H1 (cell line): ENCODE results near the gene ITIH4. TPM values are rescaled to one million over a fixed set of nuclear protein-coding genes. Genes with fewer than 3 reads are reported as not detected.

ENCODE experiments used
- CTCF ChIA-PET: fragments of 300-600 bp; sonication (Branson Sonifier 250); formaldehyde crosslinking; loops from one replicate; lab custom pipeline; 2021; ENCODE audit not compliant: partially characterized antibody; lab: Charles Lee
- POLR2A ChIA-PET: fragments of 300-600 bp; sonication (Branson Sonifier 250); formaldehyde crosslinking; loops from one replicate; lab custom pipeline; 2021; ENCODE audit warnings: inconsistent platforms; ENCODE audit not compliant: partially characterized antibody; lab: Charles Lee
- DNase-seq, 2 experiments: peaks; one replicate each; pipeline versions ENCODE4 v3.0.0 to v3.0.0-alpha.2; 2010 to 2022; ENCODE audit warnings: low spot score in 2 of 2, low read depth in 1 of 2, mixed read lengths in 1 of 2
- FAIRE-seq: peaks from 2 replicates; lab custom pipeline; 2011; peaks lifted over from hg19 to GRCh38; lab: Jason Lieb, UNC
- H2AFZ ChIP-seq: 2 replicates; pipeline ENCODE4 v1.8.1; 2012; ENCODE audit warnings: low read length, inconsistent platforms
- H2AK5ac ChIP-seq: 2 replicates; pipeline ENCODE4 v1.6.1; 2013; ENCODE audit warnings: low read depth, low read length
- H2BK120ac ChIP-seq: replicated peaks from 2 replicates; pipeline ENCODE3; 2013; ENCODE audit warnings: low read depth, low read length, inconsistent platforms
- H2BK12ac ChIP-seq: 2 replicates; pipeline ENCODE4 v1.6.1; 2013; ENCODE audit warnings: low read depth, low read length
- H2BK15ac ChIP-seq: 2 replicates; pipeline ENCODE4 v1.6.1; 2013; ENCODE audit warnings: low read length
- H2BK20ac ChIP-seq: 2 replicates; pipeline ENCODE4 v1.6.1; 2013; ENCODE audit warnings: low read length
- H2BK5ac ChIP-seq: 2 replicates; pipeline ENCODE4 v1.6.1; 2013; ENCODE audit warnings: low read depth, low read length
- H3K14ac ChIP-seq: 2 replicates; pipeline ENCODE4 v1.6.1; 2013; ENCODE audit warnings: inconsistent platforms; ENCODE audit not compliant: insufficient read length
- H3K18ac ChIP-seq: 2 replicates; pipeline ENCODE4 v1.6.1; 2013; ENCODE audit warnings: low read length; ENCODE audit errors: extremely low read depth
- H3K23ac ChIP-seq: 2 replicates; pipeline ENCODE4 v1.6.1; 2013; ENCODE audit warnings: inconsistent platforms; ENCODE audit not compliant: insufficient read length
- H3K23me2 ChIP-seq: 2 replicates; pipeline ENCODE4 v1.6.1; 2013; ENCODE audit warnings: low read depth, low read length
- H3K27ac ChIP-seq: 2 replicates; pipeline ENCODE4 v1.6.1; 2011; ENCODE audit warnings: low read depth, low read length, inconsistent platforms
- H3K27me3 ChIP-seq, 4 experiments: replicated peaks in 1 of 4; 1 replicate in 1 of 4; 2 replicates in 3 of 4; pipeline versions ENCODE4 v1.6.1 to v1.8.1; 2011 to 2013; ENCODE audit warnings: low read length in 3 of 4, mild to moderate bottlenecking in 3 of 4, inconsistent platforms in 2 of 4, mixed read lengths in 2 of 4, moderate library complexity in 1 of 4; ENCODE audit not compliant: control insufficient read depth in 3 of 4, insufficient read depth in 3 of 4; ENCODE audit errors: extremely low read depth in 1 of 4
- H3K36me3 ChIP-seq, 4 experiments: 2 replicates each; pipeline versions ENCODE4 v1.6.1 to v1.8.1; 2011 to 2013; ENCODE audit warnings: mild to moderate bottlenecking in 4 of 4, low read length in 3 of 4, moderate library complexity in 2 of 4, control low read depth in 1 of 4, inconsistent platforms in 1 of 4; ENCODE audit not compliant: insufficient read depth in 4 of 4, control insufficient read depth in 2 of 4
- H3K4ac ChIP-seq: replicated peaks from 2 replicates; pipeline ENCODE3; 2013; ENCODE audit warnings: low read length, low read depth, mixed read lengths, inconsistent platforms; ENCODE audit not compliant: insufficient read length
- H3K4me1 ChIP-seq, 4 experiments: replicated peaks in 1 of 4; 1 replicate in 1 of 4; 2 replicates in 3 of 4; pipeline versions ENCODE4 v1.6.1 to v1.8.1; 2011 to 2013; ENCODE audit warnings: low read length in 3 of 4, inconsistent platforms in 2 of 4, mixed read lengths in 1 of 4; ENCODE audit not compliant: insufficient read depth in 4 of 4, control insufficient read depth in 3 of 4
- H3K4me2 ChIP-seq, 2 experiments: 2 replicates each; pipeline versions ENCODE4 v1.6.1 to v1.8.1; 2011 to 2013; ENCODE audit warnings: low read depth in 2 of 2, low read length in 2 of 2, control low read depth in 1 of 2, inconsistent platforms in 1 of 2, mild to moderate bottlenecking in 1 of 2; ENCODE audit not compliant: insufficient read depth in 1 of 2
- H3K4me3 ChIP-seq, 4 experiments: fragments of 200-600, 300-600 bp in 1 of 4; sonication (generic), shearing (Covaris generic), sonication (Bioruptor Twin) in 1 of 4; 2 replicates each; pipeline versions ENCODE4 v1.5.1 to v1.8.1; 2011 to 2016; ENCODE audit warnings: low read length in 4 of 4, low read depth in 3 of 4, control low read depth in 2 of 4, inconsistent platforms in 2 of 4, mild to moderate bottlenecking in 2 of 4, mixed read lengths in 1 of 4, moderate library complexity in 1 of 4; ENCODE audit not compliant: insufficient read depth in 2 of 4; ENCODE audit errors: extremely low read depth in 1 of 4
- H3K56ac ChIP-seq: replicated peaks from 2 replicates; pipeline ENCODE3; 2013; ENCODE audit warnings: low read depth, mild to moderate bottlenecking, mixed read lengths, low read length, inconsistent platforms; ENCODE audit not compliant: insufficient read length
- H3K79me1 ChIP-seq: 2 replicates; pipeline ENCODE4 v1.6.1; 2013; ENCODE audit warnings: low read depth, low read length, control low read depth
- H3K79me2 ChIP-seq, 2 experiments: 2 replicates each; pipeline versions ENCODE4 v1.6.1 to v1.8.1; 2012 to 2013; ENCODE audit warnings: low read length in 2 of 2, mild to moderate bottlenecking in 2 of 2, inconsistent platforms in 1 of 2; ENCODE audit not compliant: insufficient read depth in 2 of 2, control insufficient read depth in 1 of 2
- H3K9ac ChIP-seq, 4 experiments: replicated peaks in 1 of 4; 1 replicate in 1 of 4; 2 replicates in 3 of 4; pipeline versions ENCODE4 v1.6.1 to v1.8.1; 2011 to 2013; ENCODE audit warnings: low read depth in 3 of 4, low read length in 3 of 4, control low read depth in 2 of 4, mild to moderate bottlenecking in 2 of 4, moderate library complexity in 2 of 4, inconsistent platforms in 1 of 4; ENCODE audit errors: extremely low read depth in 1 of 4
- H3K9me3 ChIP-seq, 2 experiments: 2 replicates each; pipeline versions ENCODE4 v1.6.1 to v1.8.1; 2012 to 2013; ENCODE audit warnings: mild to moderate bottlenecking in 2 of 2, moderate library complexity in 2 of 2, control low read depth in 1 of 2, inconsistent platforms in 1 of 2, low read depth in 1 of 2, low read length in 1 of 2, mixed read lengths in 1 of 2; ENCODE audit not compliant: insufficient read depth in 2 of 2
- H4K20me1 ChIP-seq, 2 experiments: replicated peaks in 1 of 2; 2 replicates each; pipeline versions ENCODE3 to v1.8.1; 2011 to 2013; ENCODE audit warnings: inconsistent platforms in 2 of 2, low read length in 2 of 2, mild to moderate bottlenecking in 1 of 2; ENCODE audit not compliant: insufficient read depth in 2 of 2, control insufficient read depth in 1 of 2
- H4K5ac ChIP-seq: 2 replicates; pipeline ENCODE4 v1.6.1; 2013; ENCODE audit warnings: low read length, low read depth, mixed read lengths, inconsistent platforms; ENCODE audit not compliant: insufficient read length
- H4K8ac ChIP-seq: 2 replicates; pipeline ENCODE4 v1.8.0; 2013; ENCODE audit warnings: mild to moderate bottlenecking, moderate library complexity, low read length, inconsistent platforms; ENCODE audit not compliant: insufficient read depth; ENCODE audit errors: extremely low read depth
- H4K91ac ChIP-seq: replicated peaks from 2 replicates; pipeline ENCODE3; 2013; ENCODE audit warnings: low read length, mixed read lengths, inconsistent platforms; ENCODE audit not compliant: insufficient read length
- ATF3 ChIP-seq: IDR thresholded peaks from 2 replicates; pipeline ENCODE4 v1.6.1; 2011; ENCODE audit warnings: low read depth, mild to moderate bottlenecking, low read length; ENCODE audit not compliant: insufficient read depth
- EP300 ChIP-seq, 2 experiments: IDR thresholded peaks; 1 replicate in 1 of 2; 2 replicates in 1 of 2; pipeline ENCODE4 v1.6.1; 2011 to 2012; ENCODE audit warnings: low read depth in 2 of 2, low read length in 2 of 2, mild to moderate bottlenecking in 2 of 2, borderline replicate concordance in 1 of 2, inconsistent platforms in 1 of 2, moderate library complexity in 1 of 2
- WGBS, 2 experiments: shearing (Covaris generic) in 1 of 2; methylation state at CpG; one replicate each; pipeline versions ENCODE4 v1.1.6 to v1.1.7; 2013 to 2015; ENCODE audit warnings: low lambda C conversion rate in 2 of 2, mixed read lengths in 2 of 2, inconsistent platforms in 1 of 2, low coverage in 1 of 2, missing lambda C conversion rate in 1 of 2; ENCODE audit not compliant: insufficient replicate concordance in 2 of 2, insufficient coverage in 1 of 2, insufficient read length in 1 of 2; ENCODE audit errors: extremely low coverage in 1 of 2, missing lambda C conversion rate in 1 of 2; 5-methylcytosine and 5-hydroxymethylcytosine counted together
- microRNA-seq, 2 experiments: library from miRNA; unstranded; fragments of <30 nt; microRNA quantifications; one replicate each; pipeline versions ENCODE4 to v1.2.0, GENCODE V29; 2016 to 2020; ENCODE audit warnings: borderline microRNAs expressed in 2 of 2, borderline number of aligned reads in 2 of 2, borderline replicate concordance in 1 of 2
- polyA plus RNA-seq, 7 experiments: library from polyadenylated mRNA; depleted of rRNA in 3 of 7; stranded (reverse) in 5 of 7; unstranded in 2 of 7; fragments of >200 nt in 5 of 7; fragments of 200-250 nt in 2 of 7; gene quantifications; 1 replicate in 5 of 7; 2 replicates in 1 of 7; 4 replicates in 1 of 7; pipeline versions ENCODE4 v1.2.1 to v1.2.3, GENCODE V29; 2011 to 2013; ENCODE audit warnings: missing spikeins in 2 of 7, mixed read lengths in 2 of 7
- small RNA-seq: library from polyadenylated mRNA; stranded (forward); fragments of <200 nt; extraction: miRNeasy Mini kit (QIAGEN cat#:217004); gene quantifications from one replicate; pipeline ENCODE3, GENCODE V24; 2013; ENCODE audit not compliant: insufficient read depth
- total RNA-seq: library from RNA; stranded (reverse); fragmentation: NEBNext Ultra II Directional; extraction: Animal tissue kit (Norgen Biotek cat#: 25700); gene quantifications from 2 replicates; pipeline ENCODE4 v1.2.1, GENCODE V29; 2021

The ITIH4 gene
- total and polyA plus RNA-seq, 2 of the 8 experiments (the other 6 are each of a cell fraction or from before 2014, with no cell fraction given): 3.4 to 3.7 TPM

- Histone ChIP-seq H3K27me3 (no peaks in the 10 kb centered on the region), H3K79me1 (peaks cover 3% of the 10 kb centered on the region; the same call in 1 of the 2 replicates), H2AFZ (no peak overlapping the region), H3K4me2 (no peak overlapping the region), H3K18ac (no peak overlapping the region), H4K20me1 (peaks cover 0 to 2% of the 10 kb centered on the region in 2 experiments), H3K23me2 (no peaks in the 10 kb centered on the region), H3K36me3 (peaks cover 15 to 70% (median 49%) of the 10 kb centered on the region in 4 experiments; a peak in 7 of 8 replicates), H3K14ac (no peak overlapping the region), H4K91ac (no peak overlapping the region), H2BK5ac (no peak overlapping the region), H4K5ac (no peak overlapping the region), H4K8ac (no peak overlapping the region), H3K27ac (no peak overlapping the region), H3K79me2 (peaks cover 0 to 4% of the 10 kb centered on the region in 2 experiments; a peak in 1 of 4 replicates), H3K4me3 (no peak overlapping the region), H3K4me1 (no peaks in the 10 kb centered on the region), H3K9ac (no peak overlapping the region), H2BK20ac (no peak overlapping the region), H2AK5ac (no peak overlapping the region), H2BK15ac (no peak overlapping the region), H3K9me3 (no peaks in the 10 kb centered on the region), H2BK12ac (no peak overlapping the region), H3K23ac (no peak overlapping the region), H3K4ac (no peak overlapping the region), H2BK120ac (no peak overlapping the region), H3K56ac (no peak overlapping the region)
- DNase-seq (no peak), FAIRE-seq (no peak)
- 88% methylated on average over 2 of the region's 2 CpGs; no CpG with 5 or more reads in 1 of the 2 experiments for WGBS, 2 experiments
- POLR2A ChIA-PET: interaction anchor here (1.3 kb wide), 1 partner anchor 10 kb away, joined by 4 read pairs; no protein-coding TSS in a partner anchor
- TF ChIP-seq ATF3 (no peak), EP300 (IDR thresholded peaks at IDR 0.05; ENCODE audit: borderline replicate concordance in 1 of 2, low read depth in 2 of 2, low read length in 2 of 2) (no peak)
- CTCF ChIA-PET: interaction anchor here (0.7 to 1.5 kb wide), 3 partner anchors 23 to 68 kb away, joined by 3 to 5 read pairs (median 3); no protein-coding TSS in a partner anchor
These were observed 67.0 kb downstream of the ITIH4 start for GRCh38 chr3:52763466-52763865.

Small RNA genes lying within 50 kb of the gene (microRNA-seq; reads per million reads assigned to microRNA genes)
- gene MIR8064: 0 reads per million in 2 experiments

Small RNA genes lying within 50 kb of the gene (small RNA-seq; reads per million reads assigned to genes)
- gene MIR8064 (not detected), gene MUSTN1 (not detected)

Other genes starting within 250 kb of the ITIH4 start
- 65.8 and 65.9 TPM in 2 replicates for gene PBRM1, start 144.8 kb downstream of the ITIH4 start, total RNA-seq
- 17.0 and 19.3 TPM in 2 replicates for gene PBRM1, start 144.8 kb downstream of the ITIH4 start, polyA plus RNA-seq (2011; rRNA removed)
- gene GNL3, start 144.6 kb downstream of the ITIH4 start, total RNA-seq: 174 and 184 TPM in 2 replicates
- 35.7 and 45.5 TPM in 2 replicates for gene GNL3, start 144.6 kb downstream of the ITIH4 start, polyA plus RNA-seq (2011; rRNA removed)
- 33.6 and 33.8 TPM in 2 replicates for gene GLT8D1, start 124.9 kb downstream of the ITIH4 start, total RNA-seq
- gene GLT8D1, start 124.9 kb downstream of the ITIH4 start, polyA plus RNA-seq (2011; rRNA removed): 23.2 and 29.0 TPM in 2 replicates
- 102 and 104 TPM in 2 replicates for gene SPCS1, start 124.6 kb downstream of the ITIH4 start, total RNA-seq
- 185 and 191 TPM in 2 replicates for gene SPCS1, start 124.6 kb downstream of the ITIH4 start, polyA plus RNA-seq (2011; rRNA removed)
- gene NEK4, start 59.7 kb downstream of the ITIH4 start, total RNA-seq: 39.5 and 40.0 TPM in 2 replicates
- gene NEK4, start 59.7 kb downstream of the ITIH4 start, polyA plus RNA-seq (2011; rRNA removed): 6.0 and 7.5 TPM in 2 replicates
- not detected in 2 replicates for gene ITIH1, start 53.1 kb downstream of the ITIH4 start, total RNA-seq
- not detected in 2 replicates for gene ITIH1, start 53.1 kb downstream of the ITIH4 start, polyA plus RNA-seq (2011; rRNA removed)
- gene ITIH3, start 35.9 kb downstream of the ITIH4 start, total RNA-seq: not detected in 2 replicates
- not detected in 2 replicates for gene ITIH3, start 35.9 kb downstream of the ITIH4 start, polyA plus RNA-seq (2011; rRNA removed)
- gene MUSTN1, start 4.3 kb upstream of the ITIH4 start, total RNA-seq: 0.84 and 2.4 TPM in 2 replicates
- 1.1 and 3.0 TPM in 2 replicates for gene MUSTN1, start 4.3 kb upstream of the ITIH4 start, polyA plus RNA-seq (2011; rRNA removed)
- gene STIMATE, start 66.9 kb upstream of the ITIH4 start, total RNA-seq: 22.1 and 23.0 TPM in 2 replicates
- gene STIMATE, start 66.9 kb upstream of the ITIH4 start, polyA plus RNA-seq (2011; rRNA removed): 17.5 and 33.0 TPM in 2 replicates
- gene SFMBT1, start 215.4 kb upstream of the ITIH4 start, total RNA-seq: 16.8 and 18.7 TPM in 2 replicates
- gene SFMBT1, start 215.4 kb upstream of the ITIH4 start, polyA plus RNA-seq (2011; rRNA removed): 5.5 and 8.1 TPM in 2 replicates